ENCODE measurements around the gene FAM3B.

Gene FAM3B

GRCh38 chr21:41379901-41380300 lies 63.3 kb downstream of the FAM3B start:
- no peaks in the 10 kb centered on the region for H3K27me3 ChIP-seq
- no peaks in the 10 kb centered on the region for H3K36me3 ChIP-seq
- H3K4me3 ChIP-seq (ENCODE audit: low read depth, low read length), result no peak overlapping the region
- no peak for TF ChIP-seq CTCF (IDR thresholded peaks at IDR 0.05; ENCODE audit: low read depth, low read length)
- peaks cover 3% of the 10 kb centered on the region; the same call in 1 of the 2 replicates for H3K9me3 ChIP-seq
- H3K4me1 ChIP-seq, result no peaks in the 10 kb centered on the region
- DNase-seq, result no peak

DNA sequence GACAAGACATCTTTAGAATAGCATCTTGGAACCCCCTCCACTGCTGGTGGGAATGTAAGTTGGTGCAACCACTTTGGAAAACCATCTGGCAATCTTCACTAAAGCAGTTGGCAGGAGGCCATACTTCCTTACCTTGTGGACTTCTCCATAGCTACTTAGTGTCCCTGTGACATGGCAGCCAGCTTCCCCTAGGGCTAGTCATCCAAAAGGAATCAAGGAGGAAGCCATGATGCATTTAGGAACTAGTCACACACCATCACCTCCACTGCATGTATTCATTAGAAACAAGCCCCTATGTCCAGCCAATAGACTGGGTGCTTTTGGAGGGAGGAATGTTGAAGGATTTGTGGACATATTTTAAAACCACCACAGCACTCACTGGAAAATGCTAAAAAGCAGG lies 65.1 kb downstream of the FAM3B start:
- no peak for TF ChIP-seq CTCF (IDR thresholded peaks at IDR 0.05; ENCODE audit: low read depth, low read length)
- no peak overlapping the region for H3K4me3 ChIP-seq (ENCODE audit: low read depth, low read length)
- H3K36me3 ChIP-seq, result no peaks in the 10 kb centered on the region
- peaks cover 3% of the 10 kb centered on the region; the same call in 1 of the 2 replicates for H3K9me3 ChIP-seq
- no peaks in the 10 kb centered on the region for H3K27me3 ChIP-seq
- DNase-seq, result no peak
- H3K4me1 ChIP-seq, result no peaks in the 10 kb centered on the region

DNA sequence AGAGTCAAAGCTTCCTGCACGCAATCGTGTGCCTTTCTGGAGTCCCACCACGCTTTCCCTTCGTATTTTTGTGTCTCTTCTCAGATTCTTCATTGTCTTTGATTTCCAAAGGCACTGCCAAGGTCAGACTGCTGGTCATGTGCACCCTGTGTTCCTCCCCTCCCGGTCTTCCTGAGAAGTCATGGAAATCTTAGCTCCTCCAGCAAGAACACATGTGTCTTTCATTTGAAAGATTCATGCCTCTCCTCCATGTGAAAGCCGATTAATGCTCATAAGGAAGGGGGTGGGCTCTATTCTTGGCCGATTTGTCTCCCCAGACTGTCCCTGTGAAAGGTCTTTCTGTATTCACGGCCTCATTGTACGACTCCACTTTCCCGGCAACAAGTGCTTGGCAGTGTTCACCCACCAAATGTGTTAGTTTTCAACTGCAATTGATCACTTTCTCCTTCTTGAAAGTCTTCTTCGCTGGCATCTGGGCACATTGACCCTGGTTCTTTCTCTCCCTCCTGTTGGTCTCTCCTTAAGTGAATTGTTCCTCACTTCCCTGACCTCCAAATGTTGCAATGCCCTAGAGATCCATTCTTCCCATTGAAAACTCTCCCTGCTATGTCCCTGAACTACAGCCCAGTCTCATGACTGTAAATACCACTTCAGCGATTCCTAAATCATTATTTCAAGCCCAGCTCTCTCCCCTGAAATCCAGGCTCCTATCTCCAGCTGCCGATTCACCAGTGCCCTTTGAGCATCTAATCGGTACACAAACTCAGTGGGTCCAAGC lies 70.6 kb downstream of the FAM3B start:
- no peaks in the 10 kb centered on the region for H3K36me3 ChIP-seq
- no peak for DNase-seq
- H3K27me3 ChIP-seq, result no peaks in the 10 kb centered on the region
- TF ChIP-seq CTCF (IDR thresholded peaks at IDR 0.05; ENCODE audit: low read depth, low read length), result no peak
- H3K4me1 ChIP-seq, result no peaks in the 10 kb centered on the region
- 0 out of 2 replicates have a peak, but pooled peaks cover 3% of the 10 kb centered on the region for H3K9me3 ChIP-seq
- H3K4me3 ChIP-seq (ENCODE audit: low read depth, low read length), result no peak overlapping the region

DNA sequence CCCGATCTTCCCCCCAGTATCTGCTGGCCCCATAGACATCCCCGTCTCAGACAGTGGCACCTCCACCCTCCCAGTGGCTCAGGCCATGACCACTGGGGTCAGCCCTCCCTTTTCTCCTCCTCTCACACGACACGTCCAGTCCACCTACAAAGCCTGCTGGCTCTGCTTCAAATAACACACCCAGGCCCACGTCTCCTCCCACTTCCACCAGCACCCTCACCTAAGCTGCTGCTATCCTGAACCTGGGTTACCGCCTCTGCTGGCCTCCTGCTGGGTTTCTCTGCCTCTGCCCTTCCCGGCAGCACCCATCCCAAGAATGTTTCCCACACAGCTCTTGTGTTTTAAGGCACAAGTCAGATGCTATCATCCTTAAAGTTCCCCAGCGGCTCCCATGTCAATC lies 71.2 kb downstream of the FAM3B start:
- no peak for DNase-seq
- H3K9me3 ChIP-seq, result no peaks in the 10 kb centered on the region
- no peak overlapping the region for H3K4me3 ChIP-seq (ENCODE audit: low read depth, low read length)
- TF ChIP-seq CTCF (IDR thresholded peaks at IDR 0.05; ENCODE audit: low read depth, low read length), result no peak
- H3K27me3 ChIP-seq, result no peaks in the 10 kb centered on the region
- H3K36me3 ChIP-seq, result no peaks in the 10 kb centered on the region
- H3K4me1 ChIP-seq, result no peaks in the 10 kb centered on the region

DNA sequence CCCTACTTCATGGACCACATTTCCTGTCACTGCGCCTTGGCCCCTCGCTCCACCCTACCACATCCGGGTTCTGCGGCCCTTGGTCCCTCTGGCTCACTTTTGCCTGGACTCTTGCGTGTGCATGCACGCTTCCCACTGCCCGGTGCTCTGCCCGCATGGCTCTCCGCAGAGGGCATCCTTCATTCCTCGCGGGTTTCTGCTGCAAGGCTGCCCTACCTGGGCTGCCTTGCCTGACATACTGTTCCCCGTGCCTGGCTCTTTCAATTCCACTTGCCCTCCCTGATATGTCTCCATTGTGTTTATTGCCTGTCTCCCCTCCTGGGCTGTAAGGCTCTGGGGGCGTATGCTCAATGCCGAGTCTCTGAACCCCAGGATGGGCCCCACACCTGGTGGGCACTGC lies 71.7 kb downstream of the FAM3B start:
- no peak for TF ChIP-seq CTCF (IDR thresholded peaks at IDR 0.05; ENCODE audit: low read depth, low read length)
- Histone ChIP-seq H3K4me1 (no peaks in the 10 kb centered on the region), H3K27me3 (no peaks in the 10 kb centered on the region), H3K9me3 (no peaks in the 10 kb centered on the region), H3K36me3 (no peaks in the 10 kb centered on the region), H3K4me3 (ENCODE audit: low read depth, low read length) (no peak overlapping the region)
- no peak for DNase-seq

DNA sequence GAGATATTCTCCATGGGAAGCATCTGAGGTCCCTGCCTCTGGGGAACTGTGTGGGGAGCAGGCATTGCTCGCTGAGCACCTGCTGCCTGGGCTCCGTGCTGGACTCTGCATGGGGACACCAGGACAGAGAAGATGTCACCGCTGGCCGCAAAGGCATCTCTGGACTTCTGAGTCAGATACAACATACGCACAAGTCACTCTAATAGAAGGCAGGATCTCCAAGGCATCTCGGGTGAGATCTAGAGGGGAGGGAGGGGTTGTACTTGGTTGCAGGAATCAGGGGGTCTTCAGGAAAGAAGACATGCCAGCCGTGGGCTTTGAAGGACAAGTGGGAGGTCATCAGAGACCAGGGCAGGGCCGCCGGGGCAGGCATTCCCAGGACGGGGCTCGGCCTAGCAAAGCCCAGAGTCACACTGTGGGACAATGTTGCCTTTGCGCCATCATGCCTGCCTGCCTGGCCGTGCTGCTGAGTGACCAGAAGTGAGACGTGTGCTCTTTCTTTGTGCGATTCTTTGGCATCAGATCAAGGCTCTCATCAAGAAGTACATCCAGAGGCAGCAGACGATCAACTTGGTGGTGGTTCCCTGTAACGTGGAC lies 73.5 kb downstream of the FAM3B start:
- H3K27me3 ChIP-seq, result no peaks in the 10 kb centered on the region
- no peak for DNase-seq
- no peak overlapping the region for H3K4me3 ChIP-seq (ENCODE audit: low read depth, low read length)

More for the DNA sequence above, 73.5 kb downstream of the FAM3B start:
- no peak for TF ChIP-seq CTCF (IDR thresholded peaks at IDR 0.05; ENCODE audit: low read depth, low read length)
- no peaks in the 10 kb centered on the region for H3K36me3 ChIP-seq
- no peaks in the 10 kb centered on the region for H3K9me3 ChIP-seq
- no peaks in the 10 kb centered on the region for H3K4me1 ChIP-seq
